GM13976 (cell line): Measurements from ENCODE around the gene OXLD1.

Experiments
- DNase-seq: peaks from one replicate; pipeline ENCODE4 v3.0.0; 2012; ENCODE audit warnings: low spot score
- in situ Hi-C: fragments of 300-500 bp; cut with MboI; formaldehyde crosslinking; loops from one replicate; pipeline ENCODE4 v1.12.0; 2022; ENCODE audit warnings: low sequenced_read_pairs, mixed read lengths, inconsistent platforms; ENCODE audit not compliant: unreplicated experiment
- TF ChIP-seq, protein P1 (sequence below): IDR thresholded peaks from 2 replicates; pipeline ENCODE4 v1.5.1; 2012; ENCODE audit warnings: borderline replicate concordance, mild to moderate bottlenecking; ENCODE audit not compliant: insufficient read depth; ENCODE audit errors: extremely low read depth, missing control alignments, control extremely low read depth

Gene OXLD1

DNA sequence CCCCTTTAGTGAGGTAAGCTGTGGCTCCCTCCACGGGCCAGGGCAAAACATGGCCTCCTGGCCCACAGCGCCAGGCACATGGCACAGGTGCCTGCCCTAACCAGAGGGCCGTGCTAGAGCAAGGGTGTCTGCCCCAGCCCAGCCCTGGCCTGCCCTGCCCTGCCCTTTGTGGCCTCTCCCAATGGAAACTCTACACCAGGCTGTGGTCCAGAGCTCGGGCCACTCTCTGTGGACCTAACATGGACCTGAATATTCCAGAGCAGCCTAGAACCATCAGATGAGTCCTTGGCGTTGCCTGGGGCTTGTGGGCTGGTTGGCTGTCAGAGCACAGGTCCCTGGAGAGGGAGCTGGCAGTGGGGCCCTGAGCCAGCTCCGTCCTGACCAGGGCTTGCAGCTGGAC lies 28.8 kb upstream of the OXLD1 start:
- DNase-seq: no peak
- TF ChIP-seq, protein P1, sequence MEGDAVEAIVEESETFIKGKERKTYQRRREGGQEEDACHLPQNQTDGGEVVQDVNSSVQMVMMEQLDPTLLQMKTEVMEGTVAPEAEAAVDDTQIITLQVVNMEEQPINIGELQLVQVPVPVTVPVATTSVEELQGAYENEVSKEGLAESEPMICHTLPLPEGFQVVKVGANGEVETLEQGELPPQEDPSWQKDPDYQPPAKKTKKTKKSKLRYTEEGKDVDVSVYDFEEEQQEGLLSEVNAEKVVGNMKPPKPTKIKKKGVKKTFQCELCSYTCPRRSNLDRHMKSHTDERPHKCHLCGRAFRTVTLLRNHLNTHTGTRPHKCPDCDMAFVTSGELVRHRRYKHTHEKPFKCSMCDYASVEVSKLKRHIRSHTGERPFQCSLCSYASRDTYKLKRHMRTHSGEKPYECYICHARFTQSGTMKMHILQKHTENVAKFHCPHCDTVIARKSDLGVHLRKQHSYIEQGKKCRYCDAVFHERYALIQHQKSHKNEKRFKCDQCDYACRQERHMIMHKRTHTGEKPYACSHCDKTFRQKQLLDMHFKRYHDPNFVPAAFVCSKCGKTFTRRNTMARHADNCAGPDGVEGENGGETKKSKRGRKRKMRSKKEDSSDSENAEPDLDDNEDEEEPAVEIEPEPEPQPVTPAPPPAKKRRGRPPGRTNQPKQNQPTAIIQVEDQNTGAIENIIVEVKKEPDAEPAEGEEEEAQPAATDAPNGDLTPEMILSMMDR: no peak
- in situ Hi-C loops: no loop called here

DNA sequence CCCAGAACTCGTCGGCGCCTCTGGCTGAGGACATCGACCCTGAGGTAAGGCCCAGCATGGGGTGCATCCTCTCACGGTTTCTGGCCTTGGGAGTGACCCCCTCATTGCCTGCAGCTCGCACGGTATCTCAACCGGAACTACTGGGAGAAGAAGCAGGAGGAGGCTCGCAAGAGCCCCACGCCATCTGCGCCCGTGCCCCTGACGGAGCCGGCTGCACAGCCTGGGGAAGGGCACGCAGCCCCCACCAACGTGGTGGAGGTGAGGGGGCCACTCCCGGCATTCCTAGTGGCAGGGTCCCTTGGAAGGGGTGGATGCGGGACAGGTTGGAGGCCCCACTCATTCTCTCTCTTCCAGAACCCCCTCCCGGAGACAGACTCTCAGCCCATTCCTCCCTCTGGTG lies 28.4 kb upstream of the OXLD1 start:
- in situ Hi-C loops: no loop called here
- TF ChIP-seq, protein P1: no peak
- DNase-seq: no peak

DNA sequence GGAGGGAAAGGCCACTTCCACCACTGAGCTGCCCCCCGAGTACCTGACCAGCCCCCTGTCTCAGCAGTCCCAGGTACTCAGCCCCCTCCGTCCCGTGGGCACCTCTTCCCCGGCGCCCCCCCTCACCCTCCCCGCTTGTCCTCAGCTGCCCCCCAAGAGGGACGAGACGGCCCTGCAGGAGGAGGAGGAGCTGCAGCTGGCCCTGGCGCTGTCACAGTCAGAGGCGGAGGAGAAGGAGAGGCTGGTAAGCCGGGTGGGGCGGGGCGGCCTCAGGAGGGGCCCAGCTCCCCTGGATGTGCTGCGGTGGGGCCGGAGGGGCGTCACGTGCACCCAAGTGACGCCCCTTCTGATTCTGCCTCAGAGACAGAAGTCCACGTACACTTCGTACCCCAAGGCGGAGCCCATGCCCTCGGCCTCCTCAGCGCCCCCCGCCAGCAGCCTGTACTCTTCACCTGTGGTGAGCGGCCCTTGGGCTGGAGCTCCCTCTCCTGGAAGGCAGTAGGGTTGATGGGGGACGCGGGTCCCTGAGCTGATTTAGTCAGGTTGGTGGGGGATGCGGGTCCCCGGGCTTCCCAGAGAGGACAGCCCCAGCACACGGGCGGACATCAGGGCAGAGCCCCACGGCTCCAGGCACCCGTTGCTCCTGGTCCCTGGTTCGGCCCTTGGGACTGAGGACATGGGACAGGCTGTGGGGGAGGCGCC lies 27.3 kb upstream of the OXLD1 start:
- TF ChIP-seq, protein P1: no peak
- no peak for DNase-seq
- in situ Hi-C loops: no loop called here

DNA sequence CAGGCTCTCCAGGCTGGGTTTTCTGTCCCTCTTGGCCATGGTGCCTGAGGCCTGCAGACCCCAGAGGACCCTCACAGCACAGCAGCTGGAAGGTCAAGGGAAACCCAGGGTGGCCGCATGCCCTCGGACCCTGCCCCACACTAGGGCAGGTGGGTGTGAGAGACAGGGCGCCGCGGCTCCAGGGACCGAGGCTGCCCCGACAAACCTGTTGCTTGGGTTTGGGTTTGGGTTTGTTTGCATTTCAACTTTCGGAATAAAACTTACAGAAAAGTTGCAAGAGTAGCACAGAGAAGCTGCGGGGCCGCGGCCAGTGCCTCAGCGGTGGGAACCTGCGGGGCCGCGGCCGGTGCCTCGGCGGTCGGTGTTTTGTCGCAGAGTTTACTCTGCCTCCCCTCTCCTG lies 25.2 kb upstream of the OXLD1 start:
- no peak for DNase-seq

DNA sequence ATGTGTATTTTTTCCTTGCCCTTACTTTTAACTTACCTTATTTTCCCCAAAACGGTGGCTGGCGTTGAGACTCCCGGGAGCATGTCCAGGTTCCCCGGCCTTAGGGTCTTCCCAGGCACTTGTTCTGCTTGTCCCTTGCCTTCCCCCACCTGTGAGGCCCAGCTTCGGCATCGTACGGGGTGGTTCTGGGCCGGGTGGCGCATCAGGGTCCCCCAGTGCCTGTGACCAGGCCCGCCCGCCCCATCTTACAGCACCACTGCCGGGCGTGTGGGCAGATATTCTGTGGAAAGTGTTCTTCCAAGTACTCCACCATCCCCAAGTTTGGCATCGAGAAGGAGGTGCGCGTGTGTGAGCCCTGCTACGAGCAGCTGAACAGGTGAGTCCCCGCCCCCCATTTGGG lies 24.8 kb upstream of the OXLD1 start:
- in situ Hi-C loops: no loop called here

More for the DNA sequence above, 25.2 kb upstream of the OXLD1 start:
- in situ Hi-C loops: no loop called here
- TF ChIP-seq, protein P1: no peak

DNA sequence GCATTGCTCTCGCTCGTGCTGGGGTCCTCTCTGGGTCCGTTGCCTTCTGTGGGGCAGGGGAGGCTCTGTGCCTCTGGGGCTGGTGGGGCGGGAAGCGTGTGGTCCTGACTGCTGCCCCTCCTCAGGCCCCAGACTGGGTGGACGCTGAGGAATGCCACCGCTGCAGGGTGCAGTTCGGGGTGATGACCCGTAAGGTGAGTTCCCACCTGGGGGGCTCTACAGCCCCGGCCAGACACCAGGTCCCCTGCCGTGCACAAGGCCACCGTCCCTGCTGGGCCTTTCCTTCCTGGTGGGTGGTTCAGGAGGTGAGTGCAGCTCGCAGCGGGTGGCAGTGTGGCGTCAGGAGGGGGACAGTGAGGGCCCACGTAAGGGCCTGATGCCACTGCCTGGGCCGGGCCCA lies 24.1 kb upstream of the OXLD1 start:
- TF ChIP-seq, protein P1: no peak
- in situ Hi-C loops: no loop called here
- no peak for DNase-seq

More for the DNA sequence above, 24.8 kb upstream of the OXLD1 start:
- TF ChIP-seq, protein P1: no peak
- DNase-seq: no peak
